GM19238 (cell line): Measurements from ENCODE around the gene GNG8.

ENCODE experiments used
- DNase-seq: peaks from one replicate; pipeline ENCODE4 v3.0.0; 2011; ENCODE audit warnings: low spot score; ENCODE audit not compliant: insufficient read length

GNG8 gene

DNA sequence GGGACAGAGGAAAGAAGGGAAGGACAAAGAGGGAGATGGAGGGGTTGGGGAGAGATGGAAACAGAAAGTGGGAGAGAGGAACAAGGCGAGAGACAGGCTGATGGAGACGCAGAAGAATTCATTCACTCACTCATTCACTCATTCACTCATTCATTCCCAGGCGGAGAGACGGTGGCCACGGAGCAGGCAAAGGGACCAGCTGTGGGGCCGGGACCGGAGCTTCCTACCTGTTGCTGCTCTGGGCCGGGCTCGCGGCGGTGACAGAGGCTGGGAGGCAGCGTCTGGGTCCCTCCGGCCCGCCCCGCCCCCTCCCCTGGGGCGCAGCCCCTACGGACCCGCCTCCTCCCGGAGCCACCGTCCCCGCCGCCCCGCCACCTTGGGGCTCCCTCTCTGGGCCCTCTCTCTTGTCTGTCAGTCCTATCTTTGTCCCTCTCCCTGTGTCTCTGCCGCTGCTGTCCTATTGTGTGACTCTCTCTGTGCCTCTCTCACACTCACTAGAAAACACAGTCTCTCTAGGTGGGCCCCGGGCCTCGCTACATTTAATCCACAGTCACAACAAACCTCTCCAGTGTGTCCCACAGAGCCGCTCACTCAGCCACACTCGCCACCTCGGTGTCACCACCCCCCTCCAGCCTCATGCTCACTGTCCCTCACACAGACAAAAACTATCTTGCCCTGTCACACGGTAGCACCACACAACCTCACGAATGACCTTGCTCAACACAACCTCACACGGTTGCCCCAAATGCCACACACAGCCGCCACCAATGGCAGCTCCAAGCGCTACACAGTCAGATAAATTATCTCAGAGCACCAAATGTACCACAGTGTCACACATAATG lies at the start of gene GNG8:
Gene GNG8 (minus strand): TSS at position 283 of the 842 bp plus-strand sequence. CDS start 1,520 bp downstream, outside the sequence.
- DNase-seq, result no peak

DNA sequence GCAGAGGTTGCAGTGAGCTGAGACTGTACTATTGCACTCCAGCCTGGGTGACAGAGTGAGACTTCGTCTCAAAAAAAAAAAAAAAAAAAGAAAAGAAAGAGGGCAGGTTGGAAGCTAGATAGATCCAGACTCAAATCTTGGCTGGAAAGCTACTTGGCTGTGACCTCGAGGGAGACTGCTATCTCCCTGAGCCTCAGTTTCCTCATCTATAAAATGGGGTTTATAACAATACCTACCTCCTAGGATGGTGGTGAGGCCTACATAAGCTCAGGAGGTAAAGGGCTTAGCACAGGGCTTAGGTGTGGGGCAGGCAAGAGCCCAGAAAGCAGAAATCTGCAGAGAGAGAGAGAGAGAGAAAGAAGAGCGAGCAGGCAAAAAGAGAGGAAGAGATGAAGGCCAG lies 49.2 kb upstream of the GNG8 start:
- no peak for DNase-seq

DNA sequence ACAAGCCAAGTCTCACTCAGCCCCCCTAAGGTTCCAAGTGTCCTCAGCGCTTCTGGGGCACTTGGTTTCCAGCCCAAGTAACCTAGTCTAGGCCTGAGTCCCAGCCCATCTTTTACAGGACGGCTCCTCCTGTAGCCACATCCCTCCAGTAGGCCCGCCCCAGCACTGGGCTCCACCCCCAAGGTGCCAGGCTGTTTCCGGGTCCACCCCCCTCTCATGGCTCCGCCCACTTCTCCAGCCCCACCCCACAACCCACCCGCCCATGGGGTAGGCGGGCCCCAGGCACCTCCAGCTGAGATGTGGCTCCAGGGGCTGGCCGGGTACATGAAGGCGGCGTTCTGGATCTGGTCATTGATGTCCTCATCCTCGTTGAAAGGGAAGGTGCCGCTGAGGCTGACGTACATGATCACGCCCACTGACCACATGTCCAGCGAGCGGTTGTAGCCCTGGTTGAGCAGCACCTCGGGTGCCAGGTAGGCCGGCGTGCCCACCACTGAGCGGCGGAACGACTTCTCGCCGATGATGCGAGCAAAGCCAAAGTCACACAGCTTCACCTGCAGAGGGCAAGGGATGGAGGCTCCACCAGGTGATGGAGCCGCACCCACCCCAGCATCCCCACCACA lies 42.2 kb upstream of the GNG8 start:
- peak; percentile 59 for DNase-seq

DNA sequence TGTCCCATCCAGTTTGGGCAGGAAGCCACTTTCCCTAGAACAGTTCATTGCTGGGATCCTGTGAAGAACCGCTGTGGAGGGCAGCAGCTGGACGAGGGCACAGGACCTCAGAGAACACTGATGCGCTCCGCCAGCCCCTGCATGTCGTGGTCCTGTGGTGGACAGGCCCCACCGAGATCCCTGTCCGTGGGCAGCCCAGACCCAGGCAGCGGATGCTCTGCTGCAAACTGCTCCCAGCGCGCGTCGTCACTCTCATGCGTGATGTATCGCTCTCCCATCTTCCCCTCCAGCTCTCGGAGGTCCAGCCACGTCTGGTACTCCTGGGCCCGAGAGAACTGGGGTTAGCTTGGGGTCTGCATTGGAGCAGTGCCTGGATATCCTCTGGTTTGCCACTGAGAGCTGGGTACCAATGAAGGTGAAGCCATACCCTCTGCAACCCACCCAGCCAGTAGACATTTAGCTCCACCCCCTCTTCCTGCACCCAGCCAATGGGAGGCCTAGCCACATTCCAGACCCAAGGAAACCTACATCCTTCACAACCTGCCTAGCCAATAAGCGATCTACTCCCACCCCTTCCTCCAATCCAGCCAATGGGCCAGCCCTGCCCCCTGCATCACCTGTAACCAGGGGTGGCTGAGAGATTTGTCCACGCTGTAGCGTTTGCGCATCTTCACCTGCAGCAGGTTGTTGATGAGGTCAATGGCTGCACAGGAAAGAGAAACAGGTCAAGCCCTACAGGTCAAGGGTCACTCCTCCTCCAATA lies 38.6 kb upstream of the GNG8 start:
- no peak for DNase-seq

GRCh38 chr19:46670813-46671212 lies 34.8 kb upstream of the GNG8 start:
- DNase-seq, result no peak

DNA sequence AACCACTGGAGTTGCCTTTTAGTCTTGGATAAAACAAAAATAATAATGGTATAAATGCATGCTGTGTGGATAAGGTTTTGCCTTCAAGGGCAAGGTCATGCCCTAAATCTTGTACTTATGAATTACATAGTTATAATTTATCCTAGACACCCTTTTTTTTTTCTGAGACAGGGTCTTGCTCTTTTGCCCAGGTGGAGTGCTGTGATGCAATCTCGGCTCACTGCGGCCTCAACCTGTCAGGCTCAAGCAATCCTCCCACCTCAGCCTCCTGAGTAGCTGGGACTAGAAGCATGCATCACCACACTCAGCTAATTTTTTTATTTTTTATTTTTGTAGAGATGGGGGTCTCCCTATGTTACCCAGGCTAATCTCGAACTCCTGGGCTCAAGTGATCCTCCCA lies 32.7 kb upstream of the GNG8 start:
- no peak for DNase-seq

GRCh38 chr19:46665072-46665471 lies 29.1 kb upstream of the GNG8 start:
- no peak for DNase-seq

DNA sequence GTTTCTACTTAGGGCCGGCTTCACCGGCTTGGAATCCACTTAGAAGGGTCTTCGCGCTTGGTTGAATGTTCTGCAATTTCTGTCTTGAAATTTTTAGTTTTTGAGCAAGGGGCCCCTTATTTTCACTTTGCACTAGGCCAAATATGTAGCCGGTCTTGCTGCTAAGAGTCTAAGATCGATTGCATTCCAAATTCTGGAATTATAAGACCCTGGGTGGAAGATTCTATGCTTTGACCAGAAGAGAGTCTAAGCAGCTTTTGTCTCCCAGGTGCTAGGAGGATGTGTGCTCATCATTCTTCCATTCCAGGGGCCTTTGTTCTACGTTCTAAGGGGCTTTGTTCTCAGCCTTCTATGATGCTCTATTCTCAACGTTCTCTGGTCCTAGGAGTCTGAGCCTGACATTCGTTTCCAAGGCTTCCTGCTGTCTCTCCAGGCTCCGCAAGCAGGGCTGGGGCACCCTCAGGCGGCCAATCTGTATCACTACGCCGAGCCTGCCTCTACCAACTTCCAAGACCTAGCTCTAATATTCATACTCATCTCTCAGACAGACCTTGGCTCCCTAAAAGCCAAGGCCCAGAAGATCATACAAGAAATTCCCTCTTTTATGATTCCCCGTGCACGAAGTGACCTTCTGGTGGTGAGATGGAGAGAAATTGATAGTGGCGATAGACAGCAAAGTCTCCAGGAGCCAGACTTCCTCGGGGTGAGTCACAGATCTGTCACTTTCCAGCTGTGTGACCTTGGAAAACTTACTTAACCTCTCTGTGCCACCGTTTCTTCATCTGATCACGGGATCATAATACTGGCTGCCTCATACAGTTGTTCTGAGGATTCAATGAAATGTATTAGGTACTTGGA lies 26.0 kb upstream of the GNG8 start:
- DNase-seq, result peak; percentile 66

- peak; percentile 99 for DNase-seq
Observed at GRCh38 chr19:46661020-46661731, 25.2 kb upstream of the GNG8 start, which contains the start of gene DACT3. Gene DACT3, minus strand, starts transcription at chr19:46661182. Its CDS starts 118 bp downstream, at chr19:46661064.

- DNase-seq, result no peak
Observed at GRCh38 chr19:46660551-46661019, 24.6 kb upstream of the GNG8 start.

DNA sequence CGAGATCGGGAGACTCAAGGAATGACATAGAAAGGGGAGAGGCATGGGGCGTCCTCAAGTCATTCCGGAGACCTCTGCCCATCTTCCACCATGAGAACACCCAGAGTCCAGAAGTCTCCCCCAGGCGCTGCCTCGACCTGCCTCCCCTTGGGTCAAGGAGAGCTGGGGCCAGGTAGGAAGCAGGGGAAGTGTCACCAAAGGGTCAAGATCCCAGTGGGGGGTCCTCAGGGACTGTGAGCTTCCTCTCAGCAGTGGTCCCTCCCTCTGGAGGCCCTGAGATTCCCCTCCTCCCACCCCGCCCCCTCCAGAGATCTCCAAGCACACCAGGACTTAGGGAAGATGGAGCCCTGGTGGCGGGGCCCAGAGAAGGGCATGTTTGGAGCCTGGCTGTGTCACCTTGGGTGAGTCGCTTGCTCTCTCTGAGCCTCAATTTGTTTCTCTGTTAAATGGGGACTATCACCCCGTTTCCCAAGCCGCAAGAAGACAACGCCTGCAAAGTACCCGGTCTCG lies 24.1 kb upstream of the GNG8 start:
- DNase-seq, result no peak

DNA sequence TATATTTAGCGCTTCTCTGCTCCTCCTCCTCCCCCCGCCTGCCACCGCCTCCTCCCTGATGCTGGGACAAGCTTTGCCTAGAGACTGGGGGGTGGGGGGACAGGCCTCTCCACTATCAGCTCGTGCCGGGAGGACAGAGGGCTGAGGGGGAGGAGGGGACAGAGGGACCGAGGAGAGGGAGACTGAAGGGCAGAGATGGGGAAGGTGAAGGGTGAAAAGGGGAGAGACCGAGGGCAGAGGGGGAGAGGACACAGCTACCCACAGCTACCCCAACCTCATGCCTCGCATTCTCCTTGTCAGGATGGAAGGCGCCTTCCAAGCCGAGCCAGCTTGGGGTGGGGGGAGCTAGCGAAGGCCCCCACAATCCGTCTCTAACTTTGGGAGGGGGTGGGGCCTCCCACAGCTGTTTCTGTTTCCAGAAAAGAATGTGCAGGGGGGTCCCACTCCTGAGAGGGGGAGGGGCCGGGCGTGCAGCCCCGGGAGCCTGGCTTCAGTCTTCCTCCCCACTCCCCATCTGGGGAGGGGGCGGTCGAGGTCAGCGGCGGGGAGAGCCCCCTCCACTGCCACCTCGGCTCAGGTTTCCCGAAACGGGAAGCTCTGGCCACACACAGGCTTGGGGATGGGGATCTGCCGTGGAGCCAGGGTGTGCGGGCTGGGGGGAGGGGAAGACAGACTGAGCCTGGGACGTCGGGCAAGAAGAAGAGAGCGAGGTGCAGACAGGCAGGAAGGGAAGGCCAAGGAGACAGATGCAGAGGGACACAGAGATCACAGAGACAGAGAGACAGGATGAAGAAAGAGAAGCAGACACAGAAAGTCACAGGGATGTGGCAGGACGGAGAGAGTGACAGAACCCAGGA lies 23.4 kb upstream of the GNG8 start:
- DNase-seq, result no peak

DNA sequence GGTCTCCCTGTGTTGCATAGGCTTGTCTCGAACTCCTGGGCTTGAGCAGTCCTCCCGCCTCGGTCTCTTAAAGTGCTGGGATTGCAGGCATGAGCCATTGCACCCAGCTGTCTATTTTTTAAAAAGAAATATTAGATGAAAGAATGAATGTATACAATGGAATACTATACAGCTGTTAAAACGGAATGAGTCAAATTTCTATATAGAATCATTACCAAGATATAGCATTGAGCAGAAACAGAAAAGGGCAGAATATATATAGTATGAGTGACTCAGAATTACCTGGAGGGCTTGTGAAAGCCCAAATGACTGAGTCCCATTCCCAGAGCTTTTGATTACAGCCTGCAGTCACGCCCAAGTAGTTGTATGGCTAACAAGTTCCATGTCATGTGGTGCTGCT lies 20.5 kb upstream of the GNG8 start:
- DNase-seq, result no peak

GRCh38 chr19:46654621-46655152 lies 18.7 kb upstream of the GNG8 start:
- no peak for DNase-seq

GRCh38 chr19:46650445-46650844 lies 14.4 kb upstream of the GNG8 start:
- DNase-seq, result no peak

- no peak for DNase-seq
Observed at GRCh38 chr19:46648961-46649960, 13.3 kb upstream of the GNG8 start.

DNA sequence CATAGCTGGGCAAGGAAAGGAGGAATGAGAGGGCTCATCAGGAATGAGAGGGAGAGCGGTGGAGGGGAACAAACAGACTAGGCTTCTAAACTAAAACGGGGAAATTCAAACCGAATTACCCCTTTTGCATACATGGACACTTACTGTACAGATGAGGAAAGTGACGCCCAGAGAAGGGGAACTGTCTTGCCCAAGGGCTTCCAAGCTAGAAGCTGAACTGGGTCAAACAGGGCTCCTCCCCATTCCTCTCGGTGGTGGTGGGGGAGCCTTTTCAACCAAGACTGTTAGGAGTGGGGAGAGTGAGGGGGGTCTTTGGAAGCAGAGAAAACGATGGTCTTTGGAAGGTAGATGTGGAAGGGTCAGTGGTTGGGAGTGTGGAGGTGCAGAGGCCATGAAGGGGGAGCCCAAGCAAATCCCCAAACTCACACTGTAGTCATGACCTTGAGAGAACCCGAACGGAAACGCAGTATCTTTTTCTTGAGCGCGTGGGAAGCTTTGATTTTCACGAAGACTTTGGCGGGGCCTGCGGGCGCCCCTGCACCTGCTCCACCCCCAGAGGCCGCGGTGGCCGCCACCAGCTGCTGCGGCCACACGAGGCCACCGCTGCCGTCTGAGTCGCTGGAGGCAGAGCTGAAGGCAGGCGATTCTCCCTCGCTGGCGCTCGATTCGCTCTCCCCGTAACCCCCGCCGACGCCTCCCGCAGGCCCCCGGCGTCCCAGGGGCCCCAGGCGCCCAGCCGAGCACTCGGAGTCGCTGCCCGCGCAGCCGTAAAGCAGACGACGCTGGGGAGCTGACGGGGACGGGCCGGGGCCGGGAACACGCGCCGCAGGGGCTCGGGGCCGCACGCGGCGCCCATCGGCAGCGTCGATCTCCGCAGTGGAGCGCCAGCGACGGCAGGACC lies 12.3 kb upstream of the GNG8 start:
- DNase-seq, result no peak
